ENCODE measurements around the gene ABCA9.

The ABCA9 gene

GRCh38 chr17:68993112-68993511 is 67.6 kb downstream of the ABCA9 start:
- no peaks in the 10 kb centered on the region for H3K79me2 ChIP-seq
- H3K4me2 ChIP-seq (ENCODE audit: low read length) = no peak overlapping the region
- H2AFZ ChIP-seq = no peak overlapping the region
- H3K4me3 ChIP-seq (ENCODE audit: low read depth, low read length) = no peak overlapping the region
- no peak overlapping the region for H3K27ac ChIP-seq
- no peaks in the 10 kb centered on the region for H3K4me1 ChIP-seq
- no peaks in the 10 kb centered on the region for H3K27me3 ChIP-seq (ENCODE audit: control insufficient read depth, insufficient read depth, low read length)
- H3K9ac ChIP-seq = no peak overlapping the region
- no peaks in the 10 kb centered on the region for H3K36me3 ChIP-seq (ENCODE audit: control insufficient read depth, insufficient read depth, low read length)
- TF ChIP-seq CTCF (IDR thresholded peaks at IDR 0.05) = no peak
- no peaks in the 10 kb centered on the region for H3K9me3 ChIP-seq (ENCODE audit: control insufficient read depth, low read length)

DNA sequence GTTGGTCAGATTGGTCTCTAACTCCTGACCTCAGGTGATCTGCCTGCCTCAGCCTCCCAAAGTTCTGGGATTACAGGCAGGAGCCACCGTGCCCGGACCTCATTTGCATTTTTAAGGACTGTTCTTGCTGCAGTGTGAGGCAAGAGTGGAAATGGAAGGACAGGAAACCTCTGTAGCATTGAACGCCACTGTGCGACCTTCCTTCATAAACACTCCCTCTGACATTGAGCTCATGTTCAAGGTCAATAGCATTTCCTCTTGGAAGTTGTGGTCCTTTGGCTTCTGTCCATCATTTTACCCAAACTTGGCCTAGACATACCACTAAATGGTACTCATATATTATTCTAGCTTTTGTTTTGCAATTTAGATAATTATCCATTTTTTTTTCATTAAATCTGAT is 72.8 kb downstream of the ABCA9 start:
- H3K9me3 ChIP-seq (ENCODE audit: control insufficient read depth, low read length) = no peaks in the 10 kb centered on the region
- H3K36me3 ChIP-seq (ENCODE audit: control insufficient read depth, insufficient read depth, low read length) = no peaks in the 10 kb centered on the region

GRCh38 chr17:68981288-68981687 is 79.4 kb downstream of the ABCA9 start:
- no peak overlapping the region for H3K9ac ChIP-seq
- H3K4me2 ChIP-seq (ENCODE audit: low read length) = no peak overlapping the region
- TF ChIP-seq CTCF (IDR thresholded peaks at IDR 0.05) = no peak
- H2AFZ ChIP-seq = no peak overlapping the region
- H3K4me1 ChIP-seq = no peaks in the 10 kb centered on the region
- no peak overlapping the region for H3K4me3 ChIP-seq (ENCODE audit: low read depth, low read length)
- H3K27ac ChIP-seq = no peak overlapping the region
- H3K79me2 ChIP-seq = no peaks in the 10 kb centered on the region
- H3K27me3 ChIP-seq (ENCODE audit: control insufficient read depth, insufficient read depth, low read length) = no peaks in the 10 kb centered on the region
- no peaks in the 10 kb centered on the region for H3K9me3 ChIP-seq (ENCODE audit: control insufficient read depth, low read length)
- no peaks in the 10 kb centered on the region for H3K36me3 ChIP-seq (ENCODE audit: control insufficient read depth, insufficient read depth, low read length)

More for the DNA sequence above, 72.8 kb downstream of the ABCA9 start:
- Histone ChIP-seq H3K27me3 (ENCODE audit: control insufficient read depth, insufficient read depth, low read length) (no peaks in the 10 kb centered on the region), H2AFZ (no peak overlapping the region), H3K4me1 (no peaks in the 10 kb centered on the region), H3K9ac (no peak overlapping the region), H3K4me3 (ENCODE audit: low read depth, low read length) (no peak overlapping the region), H3K4me2 (ENCODE audit: low read length) (no peak overlapping the region), H3K27ac (no peak overlapping the region), H3K79me2 (no peaks in the 10 kb centered on the region)
- TF ChIP-seq CTCF (IDR thresholded peaks at IDR 0.05) = no peak

- H3K4me1 ChIP-seq = no peaks in the 10 kb centered on the region
- H3K4me3 ChIP-seq (ENCODE audit: low read depth, low read length) = no peak overlapping the region
- no peaks in the 10 kb centered on the region for H3K9me3 ChIP-seq (ENCODE audit: control insufficient read depth, low read length)
- no peaks in the 10 kb centered on the region for H3K27me3 ChIP-seq (ENCODE audit: control insufficient read depth, insufficient read depth, low read length)
- H3K27ac ChIP-seq = no peak overlapping the region
- H2AFZ ChIP-seq = no peak overlapping the region
- TF ChIP-seq CTCF (IDR thresholded peaks at IDR 0.05) = no peak
- no peaks in the 10 kb centered on the region for H3K36me3 ChIP-seq (ENCODE audit: control insufficient read depth, insufficient read depth, low read length)
- no peak overlapping the region for H3K9ac ChIP-seq
- no peak overlapping the region for H3K4me2 ChIP-seq (ENCODE audit: low read length)
- no peaks in the 10 kb centered on the region for H3K79me2 ChIP-seq
Observed at GRCh38 chr17:68973098-68973846, 87.5 kb downstream of the ABCA9 start.

GRCh38 chr17:68972119-68972704 is 88.5 kb downstream of the ABCA9 start:
- no peaks in the 10 kb centered on the region for H3K36me3 ChIP-seq (ENCODE audit: control insufficient read depth, insufficient read depth, low read length)
- peak; percentile 16 for TF ChIP-seq CTCF (IDR thresholded peaks at IDR 0.05)
- no peak overlapping the region for H3K9ac ChIP-seq
- no peaks in the 10 kb centered on the region for H3K9me3 ChIP-seq (ENCODE audit: control insufficient read depth, low read length)
- H3K27ac ChIP-seq = no peak overlapping the region
- H3K4me2 ChIP-seq (ENCODE audit: low read length) = no peak overlapping the region
- no peaks in the 10 kb centered on the region for H3K79me2 ChIP-seq
- no peaks in the 10 kb centered on the region for H3K4me1 ChIP-seq
- H3K4me3 ChIP-seq (ENCODE audit: low read depth, low read length) = no peak overlapping the region
- no peak overlapping the region for H2AFZ ChIP-seq
- H3K27me3 ChIP-seq (ENCODE audit: control insufficient read depth, insufficient read depth, low read length) = no peaks in the 10 kb centered on the region

Measured in parathyroid adenoma (tissue), 2 donors.